Skin of body (tissue), 2 donors: Measurements from ENCODE around the gene GABRD. TPM values are rescaled to one million over a fixed set of nuclear protein-coding genes. Genes with fewer than 3 reads are reported as not detected.
A peak's percentile ranks its signal among the peaks of the same experiment; 100 is the strongest.

Source experiments
- DNase-seq: peaks from one replicate; lab custom pipeline; 2025; lab: John Stamatoyannopoulos, UW
- total RNA-seq: library from RNA; depleted of rRNA; stranded (reverse); fragments of >200 nt; gene quantifications from one replicate; pipeline ENCODE4 v1.2.3, GENCODE V29; 2014

Gene GABRD
- total RNA-seq, 1 donor from 2014 or later: 2.2 TPM

DNA sequence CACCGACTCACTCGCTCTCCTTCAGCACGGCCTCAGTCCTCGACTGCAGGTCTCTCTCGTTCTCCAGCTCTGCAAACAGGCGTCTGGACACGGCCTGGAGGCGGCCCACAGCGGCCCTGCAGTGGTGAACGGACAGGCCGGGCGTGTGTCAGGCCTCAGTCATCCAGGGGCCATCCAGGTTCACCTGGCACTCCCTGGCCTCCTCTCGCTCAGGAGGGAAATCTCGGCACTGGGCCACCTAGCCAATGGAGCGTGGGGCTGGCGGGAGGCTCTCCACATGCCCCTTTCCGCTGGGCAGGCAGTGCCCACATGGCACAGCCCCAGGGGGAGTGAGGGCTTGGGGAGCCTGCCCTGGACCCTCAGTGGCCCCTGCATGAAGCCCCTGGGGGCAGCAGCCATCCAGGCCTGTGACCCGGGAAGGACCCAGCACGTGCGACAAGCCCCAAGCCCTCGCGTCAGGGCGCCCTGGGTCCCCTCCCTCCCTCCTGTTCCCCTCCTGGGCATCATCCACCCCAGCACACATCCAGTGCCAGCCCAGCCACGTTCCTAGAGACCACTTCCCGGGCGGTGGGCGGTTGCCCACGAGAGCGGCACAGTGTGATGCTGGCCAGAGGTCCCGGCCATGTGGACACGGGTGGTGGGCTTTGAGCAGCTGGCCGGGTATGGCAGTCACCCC lies 33.6 kb upstream of the GABRD start:
- DNase-seq: no peak

DNA sequence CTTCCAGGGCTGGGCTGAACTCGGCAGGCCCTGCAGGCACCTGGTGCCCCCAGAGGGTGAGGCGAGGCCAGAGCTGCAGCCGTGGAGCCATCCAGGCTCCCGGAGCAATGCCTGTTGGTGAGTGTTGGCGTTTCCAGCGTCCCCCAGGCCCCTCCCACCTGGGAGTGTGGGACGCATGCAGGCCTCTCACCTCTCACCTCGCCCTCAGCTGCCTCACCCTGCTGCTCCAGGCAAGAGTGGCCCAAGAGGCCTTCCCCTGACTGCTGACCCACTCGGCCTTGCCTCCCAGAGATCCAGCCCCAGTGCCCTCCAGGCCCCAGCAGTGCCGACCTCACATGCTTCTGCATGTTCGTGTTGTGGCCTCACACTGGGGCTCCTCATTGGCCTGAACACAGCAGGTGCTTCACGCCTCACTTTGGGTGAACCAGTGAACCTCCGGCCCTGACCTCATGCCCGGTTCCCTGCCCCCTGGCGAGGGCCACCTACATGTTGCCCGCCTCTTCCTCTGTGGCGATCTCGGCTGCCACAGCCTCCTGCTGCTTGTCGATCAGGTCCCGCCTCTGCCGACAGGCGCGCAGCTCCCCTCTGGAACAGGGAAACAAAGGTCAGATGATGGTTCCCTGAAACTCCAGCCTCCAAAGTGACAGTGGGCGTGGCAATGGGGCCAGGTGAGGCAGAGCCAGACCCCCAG lies 32.5 kb upstream of the GABRD start:
- DNase-seq: no peak

DNA sequence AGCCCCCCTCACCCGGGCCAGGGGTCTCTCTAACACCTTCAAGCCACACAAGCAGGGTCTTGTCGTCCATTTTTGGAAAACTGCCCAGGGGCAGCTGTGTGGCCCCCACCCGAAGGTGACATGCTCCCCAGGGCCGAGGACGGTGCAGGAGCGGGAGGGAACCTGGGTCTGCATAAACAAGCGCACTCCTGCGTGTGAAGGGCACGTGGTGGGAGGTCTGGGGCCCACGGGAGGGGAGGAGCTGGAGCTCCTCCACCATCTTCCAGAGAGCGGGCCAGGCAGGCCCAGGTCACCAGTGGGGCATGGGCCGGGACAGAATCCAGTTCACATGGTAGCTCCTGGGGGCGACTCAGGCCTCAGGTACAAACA lies 32.0 kb upstream of the GABRD start:
- DNase-seq: no peak

DNA sequence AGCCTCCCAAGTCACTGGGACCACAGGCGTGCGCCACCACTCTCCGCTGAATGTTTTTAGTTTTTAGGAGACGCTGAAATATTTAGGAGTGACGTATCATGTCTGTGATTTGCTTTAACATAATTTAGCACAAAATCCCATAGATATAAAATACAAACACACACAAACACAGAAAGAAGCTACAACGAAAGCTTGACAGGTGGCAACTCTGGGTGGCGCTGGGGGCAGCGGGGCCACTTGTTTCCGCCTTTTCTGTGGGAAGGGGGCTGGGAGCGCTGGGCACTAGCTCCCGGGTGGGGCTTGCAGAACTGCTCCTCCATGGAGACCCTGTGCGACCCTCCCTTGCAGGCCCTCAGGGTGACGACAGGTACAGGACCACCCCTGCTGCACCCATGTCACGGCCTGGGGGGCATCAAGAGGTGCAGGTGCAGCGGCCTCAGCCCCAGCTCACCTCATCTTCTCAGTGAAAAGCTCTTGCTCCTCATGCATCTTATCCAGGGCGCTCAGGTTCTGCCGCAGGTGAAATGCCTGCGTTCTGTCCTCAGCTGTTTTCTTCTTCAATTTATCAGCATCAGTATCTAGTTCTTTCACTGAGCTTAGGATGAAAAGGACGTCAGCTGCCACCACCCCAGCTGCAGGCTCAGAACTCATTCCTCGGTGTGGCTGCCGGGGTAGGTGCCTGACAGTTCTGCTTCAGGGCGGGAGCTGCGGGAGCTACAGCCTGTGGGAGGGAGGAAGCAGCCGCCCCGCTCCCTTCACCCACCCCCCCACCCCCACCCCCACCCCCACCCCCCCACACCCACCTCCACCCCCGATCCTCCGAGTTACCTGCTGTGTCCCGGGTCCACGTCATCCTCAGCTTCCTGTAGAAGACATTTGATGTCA lies 30.8 kb upstream of the GABRD start:
- no peak for DNase-seq

DNA sequence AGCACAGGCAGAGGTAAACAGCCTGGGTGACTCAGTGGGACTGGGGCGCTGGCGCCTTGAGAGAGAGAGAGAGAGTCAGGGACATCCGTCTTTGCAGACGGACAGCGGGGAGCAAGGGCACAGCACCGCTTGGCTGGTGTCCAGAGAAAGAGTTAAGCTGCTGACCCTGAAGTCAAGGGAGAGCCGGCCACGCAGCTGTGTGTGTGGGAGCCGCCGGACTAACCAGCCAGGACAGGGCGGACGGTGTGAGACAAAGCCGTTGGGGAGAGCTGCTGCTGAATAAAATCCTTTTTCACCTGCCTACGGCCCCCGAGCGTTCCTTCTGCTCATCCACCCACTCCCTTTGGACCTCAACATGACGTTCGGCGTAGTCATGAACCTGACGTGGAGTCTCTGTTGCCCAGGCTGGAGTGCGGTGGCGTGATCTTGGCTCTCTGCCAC lies 30.0 kb upstream of the GABRD start:
- DNase-seq: no peak

DNA sequence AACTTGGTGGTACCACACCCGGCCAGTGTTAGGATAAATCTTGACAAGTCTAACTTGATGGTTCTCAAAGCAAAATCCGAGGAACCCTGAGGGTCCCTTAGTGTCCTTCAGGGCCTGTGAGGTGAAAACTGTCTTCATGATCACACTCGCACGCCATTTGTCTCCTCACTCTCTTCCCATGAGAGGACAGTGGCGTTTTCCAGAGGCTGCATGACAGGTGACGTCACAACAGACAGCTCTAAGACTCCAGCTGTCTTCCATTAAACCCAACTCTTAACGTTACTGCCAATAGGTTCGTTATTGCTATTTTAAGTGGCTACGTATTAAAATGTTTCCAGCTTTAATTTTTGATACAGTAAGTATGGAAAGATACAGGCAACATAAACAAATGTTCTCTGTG lies 29.4 kb upstream of the GABRD start:
- peak; percentile 71 for DNase-seq

DNA sequence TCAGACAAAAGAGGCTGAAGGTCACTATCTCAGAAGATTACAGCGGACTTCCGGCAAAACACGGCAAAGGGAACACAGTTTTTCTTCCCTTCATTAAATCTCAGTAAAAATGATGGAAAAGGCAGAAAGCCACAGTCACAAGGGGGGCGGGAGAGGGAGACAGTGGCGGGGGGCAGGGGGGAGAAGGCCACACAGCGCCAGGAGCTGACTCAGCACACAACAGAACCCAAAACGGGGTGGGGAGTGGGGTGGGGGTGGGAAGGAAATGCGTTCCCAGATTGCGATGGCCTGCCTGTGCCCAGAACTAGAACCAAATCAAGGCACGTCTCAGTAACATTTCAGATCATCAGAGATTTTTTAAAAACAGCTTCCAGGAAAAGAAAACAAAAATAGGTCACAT lies 28.9 kb upstream of the GABRD start:
- peak; percentile 71 for DNase-seq

DNA sequence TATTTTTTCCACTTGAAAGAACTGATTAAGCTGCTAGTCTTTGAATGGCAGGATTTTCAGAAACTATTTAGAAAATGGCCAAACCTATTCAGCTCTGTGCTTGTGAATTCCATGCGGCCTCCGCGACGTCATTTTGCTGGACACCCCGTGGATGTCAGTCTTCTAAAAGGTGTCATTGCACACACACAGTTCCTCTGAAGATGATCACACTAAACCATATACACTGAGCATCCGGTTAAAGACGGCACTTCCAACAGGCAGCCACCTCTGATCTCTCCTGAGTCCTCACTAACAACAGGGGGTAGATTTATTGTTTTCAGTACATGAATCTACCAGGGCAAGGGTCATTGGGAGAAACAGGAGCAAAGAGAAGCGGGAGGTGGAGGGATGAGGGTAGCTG lies 24.6 kb upstream of the GABRD start:
- no peak for DNase-seq

DNA sequence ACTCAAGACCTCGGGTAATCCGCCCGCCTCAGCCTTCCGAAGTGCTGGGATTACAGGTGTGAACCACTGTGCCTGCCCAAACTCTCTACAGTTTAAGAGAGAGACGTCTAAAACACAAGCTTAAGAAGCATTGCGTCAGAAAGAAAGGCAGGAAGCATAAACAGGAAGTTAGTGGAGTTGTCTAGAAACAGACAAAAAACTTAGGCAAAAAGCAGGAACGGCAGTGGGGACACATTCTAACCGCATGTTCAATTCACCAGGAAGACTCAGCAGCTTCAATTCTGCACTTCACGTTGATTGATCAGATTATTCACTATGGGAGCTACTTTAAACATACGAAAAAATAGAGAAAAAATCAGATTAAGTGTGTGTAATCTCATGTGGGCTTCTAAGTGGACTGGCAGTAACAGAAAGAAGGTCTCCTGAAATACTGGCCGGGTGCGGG lies 22.9 kb upstream of the GABRD start:
- DNase-seq: no peak

DNA sequence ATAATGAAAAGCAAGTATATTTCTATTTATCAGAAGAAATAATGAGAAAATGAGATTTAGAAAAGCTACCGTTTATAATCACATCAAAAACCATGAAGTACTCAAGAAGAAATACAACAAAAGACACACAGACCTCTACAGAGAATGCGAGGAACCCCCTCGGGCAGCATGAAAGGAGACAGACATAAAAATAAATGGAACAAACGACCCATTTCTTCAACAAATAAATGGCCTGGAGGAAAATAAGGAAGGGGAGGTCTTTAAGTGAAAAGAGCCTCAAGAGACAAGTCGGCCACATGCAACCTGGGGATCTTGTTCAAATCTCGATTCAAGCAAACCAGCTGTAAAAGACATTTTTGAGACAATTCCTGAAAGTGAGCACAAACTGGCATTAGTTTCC lies 21.6 kb upstream of the GABRD start:
- no peak for DNase-seq

DNA sequence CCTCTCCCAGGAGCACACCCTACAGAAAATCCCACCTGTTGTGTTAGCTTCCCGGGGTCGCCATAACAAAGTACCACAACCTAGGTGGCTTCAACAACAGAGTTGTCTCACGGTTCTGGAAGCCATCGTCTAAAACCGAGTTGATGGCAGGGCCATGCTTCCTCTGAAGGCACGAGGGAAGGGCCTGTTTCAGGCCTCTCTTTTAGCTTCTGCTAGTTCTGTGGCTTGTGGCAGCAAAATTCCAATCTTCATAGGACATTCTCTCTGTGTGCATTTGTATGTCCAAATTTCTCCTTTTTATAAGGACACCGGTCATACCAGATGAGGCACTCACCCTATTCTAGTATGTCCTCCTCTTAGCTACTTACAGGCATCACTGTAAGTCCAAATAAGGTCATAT lies 18.7 kb upstream of the GABRD start:
- no peak for DNase-seq

DNA sequence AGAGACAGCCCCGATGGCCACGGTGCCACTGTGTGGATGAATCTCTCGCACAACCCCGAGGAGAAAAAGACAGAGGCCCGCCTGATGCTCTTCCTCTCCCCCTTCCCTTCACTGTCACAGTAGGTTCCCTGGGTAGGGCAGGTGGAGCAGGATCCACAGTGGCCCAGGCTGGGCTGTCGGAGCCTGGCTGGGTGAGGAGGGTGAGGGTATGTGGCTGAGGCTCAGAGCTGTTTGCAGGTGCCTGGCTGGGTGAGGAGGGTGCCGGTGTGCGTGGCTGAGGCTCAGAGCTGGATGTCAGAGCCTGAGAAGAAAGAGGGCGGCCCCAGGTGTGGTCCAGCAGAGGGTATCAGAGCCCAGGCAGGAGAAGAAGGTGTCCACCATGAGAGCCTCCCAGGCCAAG lies 18.3 kb upstream of the GABRD start:
- DNase-seq: no peak

DNA sequence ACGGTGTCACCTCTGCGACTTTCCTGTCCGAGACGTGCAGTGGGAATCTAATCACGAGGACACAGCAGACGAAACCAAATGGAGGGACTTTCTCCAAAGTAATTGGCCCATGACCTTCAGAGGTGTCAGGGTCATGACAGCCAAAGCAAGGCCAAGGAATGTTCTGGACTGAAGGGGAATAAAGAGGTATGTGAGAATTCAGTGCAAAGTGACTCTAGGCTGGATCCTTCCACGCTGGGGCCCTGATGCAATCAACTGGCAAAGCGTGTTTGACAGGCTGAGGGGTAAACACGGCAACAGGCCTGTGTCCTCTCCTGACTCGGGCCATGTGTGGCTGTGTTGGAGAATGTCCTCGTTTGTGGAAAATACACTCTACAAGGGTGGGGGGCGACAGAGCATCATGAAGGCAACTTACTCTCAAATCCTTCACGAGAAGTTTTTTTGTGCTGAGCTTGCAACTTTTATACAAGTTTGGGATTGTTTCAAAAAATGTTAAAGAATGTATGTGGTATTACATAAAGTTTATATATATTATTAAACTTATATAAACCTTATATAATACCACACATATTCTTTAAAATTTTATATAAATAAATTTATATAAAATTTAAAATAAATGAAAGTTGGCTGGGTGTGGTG lies 17.3 kb upstream of the GABRD start:
- DNase-seq: no peak

DNA sequence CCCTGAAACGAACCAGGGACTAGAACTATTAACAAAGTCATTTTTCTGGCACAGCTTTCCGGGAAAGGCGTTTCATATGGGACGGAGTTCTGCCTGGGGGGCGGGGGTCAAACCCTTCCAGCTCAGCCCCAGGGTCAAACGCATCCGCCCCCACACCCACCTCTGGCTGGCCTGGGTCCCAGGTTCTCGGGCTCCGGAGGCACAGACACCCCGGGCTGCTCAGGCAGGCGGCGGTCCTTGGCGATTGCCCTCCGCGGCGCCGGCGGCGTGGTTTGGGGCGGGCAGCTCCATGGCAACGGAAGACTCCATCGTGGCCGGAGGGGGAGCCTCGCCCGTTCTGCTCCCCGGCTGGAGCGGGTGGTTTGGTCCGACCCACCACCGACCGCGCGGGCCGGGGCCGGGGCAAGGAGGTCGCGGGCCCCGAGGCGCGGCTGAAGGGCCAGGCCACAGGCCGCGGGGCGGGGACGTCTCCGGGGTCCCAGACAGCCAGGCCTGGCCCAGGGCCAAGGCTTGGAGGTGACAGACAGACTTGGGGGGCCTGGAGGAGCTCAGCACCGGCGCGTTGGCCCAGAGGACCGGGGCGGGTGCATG lies 15.5 kb upstream of the GABRD start, which contains the start of gene CFAP74:
Gene CFAP74, minus strand, starts transcription at position 246 of the 591 bp plus-strand sequence. CDS start 12,830 bp downstream, outside the sequence.
- no peak for DNase-seq

DNA sequence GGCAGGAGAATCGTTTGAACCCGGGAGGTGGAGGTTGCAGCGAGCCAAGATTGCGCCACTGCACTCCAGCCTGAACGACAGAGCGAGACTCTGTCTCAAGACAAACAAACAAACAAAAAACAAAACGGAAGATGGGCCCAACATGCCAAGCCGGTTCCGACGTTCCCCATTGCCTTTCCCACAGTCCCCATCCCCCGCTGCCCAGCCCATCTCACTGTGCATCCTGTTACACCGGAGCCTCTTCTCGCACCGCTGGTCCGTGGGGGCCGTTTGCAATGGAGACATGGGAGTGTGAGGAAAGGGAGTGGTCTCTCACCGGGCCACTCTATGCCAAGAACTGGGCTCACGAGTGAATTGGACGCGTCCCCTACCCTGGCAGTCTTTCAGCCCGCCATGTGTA lies 14.3 kb upstream of the GABRD start:
- no peak for DNase-seq

DNA sequence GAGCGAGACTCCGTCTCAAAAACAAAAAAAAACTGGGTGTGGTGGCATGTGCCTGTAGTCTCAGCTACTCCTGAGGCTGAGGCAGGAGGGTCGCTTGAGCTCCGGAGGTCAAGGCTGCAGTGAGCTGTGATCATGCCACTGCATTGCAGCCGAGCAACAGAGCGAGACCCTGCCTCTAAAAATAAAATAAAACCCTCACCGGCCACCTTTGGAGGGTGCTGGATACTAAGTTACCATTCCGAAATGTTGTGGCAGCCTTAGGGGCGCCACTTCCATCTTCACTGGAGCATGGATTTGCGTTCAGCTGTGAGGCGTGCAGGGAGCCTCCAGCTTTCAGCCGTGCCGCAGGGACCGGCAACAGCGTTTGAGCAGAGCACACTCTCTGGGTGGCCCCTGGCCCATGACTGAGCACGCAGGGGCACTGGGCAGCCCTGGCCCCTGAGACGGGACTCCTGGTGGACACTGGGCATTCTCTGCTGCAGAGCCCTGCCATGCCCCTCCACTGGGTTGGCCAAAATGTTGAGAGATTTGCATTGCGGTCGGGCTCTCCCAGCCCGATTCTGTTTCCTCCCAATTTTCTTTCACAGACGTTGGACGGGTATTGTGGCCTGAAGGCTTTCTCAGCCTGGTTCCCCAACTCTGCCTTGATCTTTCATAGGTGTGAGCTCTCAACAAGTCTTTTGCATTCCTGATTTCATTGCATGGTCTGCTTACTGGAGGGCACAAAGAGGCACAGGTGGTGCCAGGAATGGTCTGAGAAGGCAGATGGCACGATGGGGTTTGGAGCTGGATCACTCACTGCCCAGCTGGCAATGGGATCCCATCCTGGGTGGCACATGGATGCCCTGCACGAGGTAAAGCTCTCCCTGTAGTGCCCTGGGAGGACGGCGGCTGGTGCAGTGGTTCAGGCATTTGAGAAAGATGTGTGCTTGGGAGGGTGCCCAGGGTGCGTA lies 9.8 kb upstream of the GABRD start:
- no peak for DNase-seq

DNA sequence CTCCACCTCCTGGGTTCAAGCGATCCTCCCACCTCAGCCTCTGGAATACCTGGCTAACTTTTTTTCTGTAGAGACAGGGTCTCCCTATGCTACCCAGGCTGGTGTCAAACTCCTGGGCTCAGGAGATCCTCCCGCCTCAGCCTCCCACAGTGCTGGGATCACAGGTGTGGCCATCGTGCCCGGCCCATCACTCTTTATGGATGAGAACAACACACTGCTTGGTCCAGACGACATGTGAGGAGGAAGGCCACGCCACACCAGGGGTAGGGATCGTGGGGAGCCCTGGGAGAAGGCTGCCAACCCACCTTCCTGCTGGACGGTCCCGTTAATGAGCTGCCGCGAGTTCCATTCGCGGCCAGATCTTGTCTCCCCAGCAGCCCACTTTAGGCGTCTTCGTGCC lies 5.0 kb upstream of the GABRD start:
- DNase-seq: no peak

DNA sequence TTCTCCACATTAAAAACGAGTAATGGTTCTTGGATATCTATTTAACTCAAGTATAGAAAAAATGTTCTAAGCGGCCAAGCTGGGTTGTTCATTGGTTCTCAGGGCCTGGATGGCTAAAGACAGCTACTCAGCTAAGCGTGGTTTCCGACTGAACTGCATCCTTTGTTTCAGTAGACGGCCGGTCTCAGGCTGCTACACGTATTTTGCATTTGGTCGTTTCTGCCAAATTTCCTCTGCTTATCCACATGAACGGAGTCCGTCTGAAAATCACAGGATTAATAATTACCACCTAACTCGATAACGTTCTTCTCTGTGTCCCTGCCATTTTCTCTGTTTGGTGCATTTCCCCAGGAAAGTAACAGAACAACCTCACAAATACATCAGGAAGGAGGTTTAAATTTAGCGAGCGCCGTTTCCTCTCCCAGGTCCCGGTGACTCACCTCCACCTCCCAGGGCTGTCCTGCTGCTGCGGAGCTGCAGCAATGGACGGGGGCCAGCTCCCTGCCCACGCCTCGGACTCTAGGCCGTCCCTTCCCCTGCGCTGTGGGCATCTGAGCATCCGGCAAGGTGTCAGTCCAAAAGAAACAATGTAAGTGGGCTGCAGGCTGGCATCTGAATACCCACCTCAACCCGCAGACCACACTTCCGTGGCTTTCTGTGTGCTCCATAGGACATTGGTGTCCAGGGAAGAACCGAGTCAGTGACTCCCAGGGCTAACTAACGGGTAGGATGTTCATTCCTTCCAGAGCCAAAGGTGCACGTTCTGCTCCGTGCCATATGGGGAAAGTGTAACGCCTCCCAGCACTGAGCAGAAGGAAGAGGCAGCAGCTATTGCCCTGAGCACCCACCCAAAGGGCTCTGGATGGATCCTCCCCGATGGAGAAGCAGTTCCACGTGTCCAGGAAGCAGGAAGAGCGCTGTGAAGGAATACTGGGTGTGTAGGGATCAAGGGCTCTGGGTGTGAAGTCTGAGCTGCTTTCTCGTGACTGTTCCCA lies 4.1 kb upstream of the GABRD start:
- DNase-seq: no peak

DNA sequence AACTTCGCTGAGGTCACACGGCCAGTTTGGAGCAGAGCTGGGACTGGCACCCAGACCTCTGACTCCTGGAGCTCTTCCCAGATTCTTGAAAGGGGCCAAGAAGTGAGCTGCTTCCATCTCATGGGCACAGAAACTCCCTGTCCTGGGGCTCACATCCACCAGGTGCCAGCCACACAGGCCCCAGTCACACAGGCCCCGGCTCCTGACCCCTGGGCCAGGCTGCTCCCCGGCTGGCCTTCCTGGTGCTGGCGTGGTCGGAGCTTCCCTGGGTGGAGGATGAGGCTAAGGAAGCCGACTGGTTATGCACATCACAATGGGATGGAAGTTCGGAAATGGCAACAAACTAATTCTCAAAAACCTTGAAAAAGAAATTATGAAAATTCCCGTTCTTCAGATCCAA lies 3.0 kb upstream of the GABRD start:
- no peak for DNase-seq
